Glomerular visceral epithelial cell (primary cell): ENCODE data around the gene MED14.

Source experiments
- DNase-seq: peaks from one replicate; pipeline ENCODE4 v3.0.0-alpha.2; 2016; ENCODE audit errors: extremely low spot score

Gene MED14

GRCh38 chrX:40663880-40664630, 71.3 kb downstream of the MED14 start:
- no peak for DNase-seq

DNA sequence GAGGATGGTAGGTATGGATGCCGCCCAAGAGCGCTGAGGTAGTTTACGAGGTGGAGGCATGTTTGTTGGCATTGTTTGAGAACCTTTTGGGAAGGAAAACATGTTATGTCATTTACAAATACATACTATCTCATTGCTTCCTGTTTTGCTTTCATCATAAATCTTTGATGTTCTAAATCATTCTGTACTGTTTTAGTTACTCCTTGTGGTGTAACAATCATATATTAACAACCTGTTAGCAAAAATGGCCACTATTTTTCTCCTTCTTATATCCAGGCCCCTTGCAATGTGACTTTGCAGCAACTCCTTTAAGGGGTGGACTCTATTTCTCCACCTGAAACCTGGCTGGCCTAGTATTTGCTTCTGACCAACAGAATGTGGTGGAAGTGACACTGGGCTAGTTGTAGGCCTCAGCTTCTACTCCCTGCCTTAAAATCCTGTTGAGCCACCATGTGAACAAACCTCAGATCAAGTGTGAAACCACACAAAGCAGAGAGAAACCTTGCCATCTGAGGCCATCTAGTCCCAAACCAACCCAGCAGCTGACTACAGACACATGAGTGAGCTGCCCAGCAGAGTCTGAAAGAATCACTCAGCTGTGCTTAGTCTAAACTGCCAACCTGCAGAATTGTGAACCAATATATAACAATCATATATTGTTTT, 72.1 kb downstream of the MED14 start:
- no peak for DNase-seq

DNA sequence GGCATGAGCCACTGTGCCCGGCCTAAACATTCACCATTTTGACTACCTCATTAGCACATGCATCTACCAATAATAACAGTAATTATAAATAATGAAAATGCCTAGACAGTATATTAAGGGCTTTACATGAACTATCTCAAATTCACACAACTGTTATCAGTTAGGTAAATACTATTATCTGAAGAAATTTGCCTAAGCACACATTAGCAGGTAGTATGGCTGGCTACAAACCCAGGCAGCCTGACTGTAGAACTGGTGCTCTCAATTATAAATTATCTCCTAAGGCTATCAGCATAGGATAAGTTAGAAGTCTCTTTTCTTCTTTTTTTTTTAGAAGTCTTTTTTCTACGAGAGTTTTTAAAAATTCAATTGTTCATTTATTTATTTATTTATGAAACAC, 73.9 kb downstream of the MED14 start:
- DNase-seq = no peak

GRCh38 chrX:40660381-40660780, 75.0 kb downstream of the MED14 start:
- no peak for DNase-seq

DNA sequence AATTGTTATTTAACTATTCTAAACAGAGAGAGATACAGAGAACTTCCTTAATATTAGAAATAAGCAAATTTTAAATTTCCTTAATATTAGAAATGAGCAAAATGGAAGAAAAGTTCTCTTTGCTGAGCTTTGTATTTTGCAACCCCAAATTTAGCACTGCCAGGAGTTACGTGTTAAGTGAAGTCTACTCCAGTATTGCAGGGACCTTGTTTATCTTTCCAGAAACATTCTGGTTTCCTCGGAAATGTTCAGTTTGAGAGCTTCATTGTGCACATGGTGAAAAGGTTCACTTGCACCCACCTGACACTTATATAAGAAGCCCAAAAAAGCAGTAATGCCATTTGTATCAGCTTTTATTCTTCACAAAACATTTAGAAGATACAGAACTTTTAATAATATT, 81.8 kb downstream of the MED14 start:
- DNase-seq = no peak

DNA sequence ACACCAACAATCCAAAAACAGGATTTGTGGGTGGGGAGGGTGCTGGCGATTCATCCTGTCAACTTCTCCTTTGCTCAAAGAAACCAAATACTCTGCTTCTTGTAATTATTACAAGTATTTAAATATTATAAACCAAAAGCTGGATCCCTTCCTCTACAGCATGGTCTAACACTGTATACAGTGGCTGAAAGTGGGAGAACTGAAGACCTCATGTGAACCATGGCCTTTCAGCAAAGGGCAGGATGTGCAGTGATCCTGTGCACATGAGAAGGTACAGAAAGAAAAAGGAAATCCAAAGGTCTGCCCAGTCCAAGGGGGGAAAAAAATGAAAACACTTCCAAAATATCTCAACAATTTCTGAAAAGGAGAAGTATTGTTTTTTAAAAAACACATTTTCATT, 82.7 kb downstream of the MED14 start:
- DNase-seq = no peak

DNA sequence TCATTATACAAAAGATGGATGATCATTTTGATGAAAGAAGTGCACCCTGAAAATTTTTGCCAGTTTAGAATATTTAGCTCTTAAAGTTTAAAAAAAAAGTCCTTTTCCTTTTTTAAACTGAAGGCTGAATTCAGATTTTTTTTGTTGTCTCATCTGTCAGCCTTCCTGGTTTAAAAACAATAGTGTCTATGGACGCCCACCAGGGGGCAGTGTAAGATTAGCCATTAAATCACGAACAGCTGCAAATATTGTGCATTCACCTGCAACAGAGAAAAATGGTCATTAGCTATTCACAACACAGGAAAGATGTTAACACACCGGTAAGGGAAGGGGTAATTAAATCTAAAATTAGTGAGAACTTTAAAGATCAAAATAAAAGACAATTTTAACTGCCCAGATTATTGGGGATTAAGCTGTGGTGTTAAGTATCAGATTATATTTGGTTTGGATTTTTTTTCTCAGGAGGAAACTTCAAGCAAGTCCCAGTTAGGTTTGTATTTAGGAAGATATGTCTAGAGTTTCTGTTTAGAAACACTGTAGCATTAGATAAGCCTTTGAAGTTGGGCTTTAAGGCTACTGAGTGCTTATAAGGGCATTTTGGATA, 83.6 kb downstream of the MED14 start:
- peak; percentile 56 for DNase-seq

GRCh38 chrX:40647307-40648197, 87.8 kb downstream of the MED14 start, which contains the start of gene CXorf38:
Gene CXorf38 (minus strand): TSS chrX:40647561. CDS start chrX:40647520, 41 bp downstream.
- DNase-seq = peak; percentile 91

DNA sequence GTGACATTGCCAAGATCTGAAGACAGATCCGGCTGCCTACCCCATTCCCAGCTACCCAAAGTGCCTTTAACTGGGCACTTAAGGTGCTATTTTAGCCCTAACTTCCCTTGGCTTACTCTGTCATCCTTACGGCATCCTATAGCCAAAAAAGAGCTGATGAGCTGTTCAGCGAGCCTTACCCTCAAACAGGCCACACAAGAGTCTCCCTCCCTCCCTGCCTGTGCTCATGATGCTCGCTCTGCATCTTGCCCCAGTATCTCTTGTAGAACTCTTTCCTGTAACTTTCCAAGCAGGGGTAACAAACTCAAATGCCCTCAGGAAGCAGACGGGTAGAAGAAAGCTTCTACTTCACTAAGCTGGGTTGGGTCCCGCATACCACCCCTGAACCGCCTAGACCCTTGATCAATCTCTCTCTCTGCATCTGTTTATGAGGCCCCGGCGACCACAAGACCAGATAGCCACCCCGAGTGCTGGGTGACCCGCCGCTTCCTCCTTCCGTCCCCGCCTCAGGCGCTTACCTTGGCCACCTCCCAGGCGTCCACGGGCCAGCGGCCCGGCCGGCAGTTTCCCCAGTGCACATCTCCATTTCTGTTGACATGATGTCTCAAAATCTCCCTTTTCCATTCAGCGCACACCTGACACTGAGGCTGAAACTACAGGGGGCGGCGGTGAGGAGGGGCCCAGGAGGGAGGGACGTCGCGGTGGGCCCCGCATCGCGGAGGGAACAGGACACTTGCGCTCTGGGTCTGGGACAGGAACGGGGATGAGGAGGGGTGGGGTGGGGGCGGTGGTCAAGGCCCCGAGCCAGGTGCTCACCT, 88.6 kb downstream of the MED14 start:
- DNase-seq = peak; percentile 29

- peak; percentile 60 for DNase-seq
Observed at GRCh38 chrX:40644821-40645358, 90.5 kb downstream of the MED14 start.

DNA sequence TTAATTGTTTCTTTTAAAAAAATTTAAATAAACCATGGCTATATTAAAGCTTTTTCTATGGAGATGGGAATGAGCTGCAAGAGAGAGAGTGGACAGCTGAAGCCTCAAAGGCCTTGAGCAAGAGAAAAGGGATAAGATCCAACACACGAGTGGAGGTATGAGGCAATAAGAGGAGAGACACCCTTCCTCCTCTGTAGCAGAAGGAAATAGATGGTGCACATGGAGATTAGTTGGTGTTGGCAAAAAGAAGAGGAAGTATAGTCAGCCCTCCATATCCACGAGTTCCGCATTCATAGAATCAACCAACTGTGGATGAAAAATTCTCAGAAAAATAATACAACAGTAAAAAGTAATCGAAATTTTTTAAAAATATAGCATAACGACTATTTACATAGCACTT, 91.2 kb downstream of the MED14 start:
- peak; percentile 22 for DNase-seq

DNA sequence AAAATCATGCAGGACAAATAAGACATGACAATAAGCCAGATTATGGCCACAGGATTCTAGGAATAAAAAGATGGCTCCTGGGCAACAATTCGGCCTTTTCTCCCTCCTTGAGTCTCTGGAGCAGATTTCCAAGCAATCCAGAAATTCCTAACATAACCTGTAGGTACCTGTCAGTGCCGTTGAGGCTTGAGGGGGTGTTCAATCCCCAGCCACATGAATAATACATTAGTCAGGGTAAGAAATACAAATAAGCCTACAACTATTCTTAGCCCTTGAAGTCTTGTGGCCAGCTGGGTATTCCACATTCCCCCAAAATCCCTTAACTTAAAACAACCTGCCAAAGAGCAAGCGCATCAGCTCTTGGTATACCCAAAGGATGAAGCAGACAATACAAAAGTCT, 97.7 kb downstream of the MED14 start:
- DNase-seq = no peak

- no peak for DNase-seq
Observed at GRCh38 chrX:40632199-40632598, 103.1 kb downstream of the MED14 start.

DNA sequence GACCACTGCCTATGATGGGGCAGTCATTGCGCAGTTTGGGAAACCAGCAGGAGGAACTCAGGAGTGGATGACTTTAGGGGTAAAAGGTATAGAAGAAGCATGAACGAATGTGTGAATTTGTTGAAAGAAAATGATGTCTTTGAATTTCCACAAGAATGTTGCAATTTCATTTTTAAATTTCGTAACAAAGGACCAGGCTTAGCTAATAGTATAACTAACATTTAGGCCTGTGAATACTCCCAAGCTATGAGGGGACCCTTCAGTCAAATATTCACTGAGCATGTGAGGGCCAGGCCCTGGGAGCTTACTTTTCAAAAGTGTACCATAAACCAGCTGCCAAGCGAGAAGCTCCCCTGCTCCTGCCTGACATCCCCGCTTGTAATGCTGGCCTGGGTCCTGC, 106.8 kb downstream of the MED14 start:
- no peak for DNase-seq

DNA sequence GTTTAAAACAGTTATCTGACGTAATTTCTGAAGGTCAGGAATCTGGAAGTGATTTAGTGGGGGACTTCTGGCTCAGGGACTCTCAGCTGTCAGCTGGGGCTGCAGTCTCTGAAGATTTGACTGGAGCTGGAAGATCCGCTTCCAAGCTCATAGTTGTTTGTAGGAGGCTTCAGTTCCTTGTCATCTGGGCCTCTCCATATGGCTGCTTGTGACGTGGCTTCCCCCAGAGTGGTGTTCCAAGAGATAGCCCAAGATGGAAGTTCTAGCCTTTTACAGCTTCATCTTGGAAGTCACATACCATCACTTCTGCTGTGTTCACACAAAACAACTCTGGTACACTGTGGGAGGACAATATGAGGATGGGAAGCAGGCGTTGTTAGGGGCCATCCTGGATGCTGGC, 110.0 kb downstream of the MED14 start:
- DNase-seq = no peak

DNA sequence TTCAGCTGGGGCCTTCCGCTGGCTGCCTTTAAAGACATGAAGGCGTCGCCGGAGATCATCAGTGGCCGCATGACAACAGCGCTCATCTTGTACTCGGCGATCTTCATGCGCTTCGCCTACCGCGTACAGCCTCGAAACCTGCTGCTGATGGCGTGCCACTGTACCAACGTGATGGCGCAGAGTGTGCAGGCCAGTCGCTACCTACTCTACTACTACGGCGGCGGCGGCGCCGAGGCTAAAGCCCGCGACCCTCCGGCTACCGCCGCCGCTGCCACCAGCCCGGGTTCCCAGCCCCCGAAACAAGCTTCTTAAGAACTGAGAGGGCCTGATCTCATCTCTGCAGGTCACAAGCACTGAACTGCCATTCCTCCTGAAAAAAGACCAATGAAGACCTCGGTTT, 111.7 kb downstream of the MED14 start:
- DNase-seq = no peak

GRCh38 chrX:40623139-40623536, 112.2 kb downstream of the MED14 start, which contains the start of gene MPC1L:
Gene MPC1L (plus strand): TSS chrX:40623428. CDS start chrX:40623566, 138 bp downstream.
- DNase-seq = no peak

DNA sequence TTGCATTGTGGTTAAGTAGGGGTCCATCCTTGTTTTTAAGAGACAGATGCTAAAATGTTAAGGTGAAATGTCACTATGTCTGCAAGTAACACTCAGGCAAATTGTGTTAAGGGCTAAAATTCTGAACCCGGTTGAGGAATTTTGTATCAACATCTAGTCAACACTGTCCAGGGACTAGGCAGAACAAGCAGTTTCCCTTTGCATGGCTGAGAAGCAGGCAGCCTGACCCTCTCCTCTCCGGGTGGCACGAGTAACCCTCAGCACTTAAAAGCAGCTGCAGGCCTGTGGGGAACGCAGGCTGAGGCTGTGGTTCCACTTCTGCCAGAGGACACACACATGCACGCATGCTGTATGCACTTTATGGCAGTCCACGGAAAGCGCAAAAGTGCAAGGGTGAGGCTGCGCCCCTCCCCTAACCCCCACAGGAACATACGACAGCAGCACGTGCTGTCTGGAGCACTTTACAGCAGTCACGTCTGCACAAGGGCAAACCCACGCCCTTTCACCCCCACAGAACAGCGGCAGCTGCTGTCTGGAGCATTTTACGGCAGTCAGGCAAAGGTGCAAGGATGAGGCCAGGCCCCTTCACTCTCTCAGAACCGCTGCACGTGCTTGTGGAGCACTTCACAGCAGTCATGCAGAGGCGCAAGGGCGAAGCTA, 112.7 kb downstream of the MED14 start:
- no peak for DNase-seq

- no peak for DNase-seq
Observed at GRCh38 chrX:40617566-40617965, 117.8 kb downstream of the MED14 start.

- no peak for DNase-seq
Observed at GRCh38 chrX:40615976-40616375, 119.4 kb downstream of the MED14 start.
